BJ (cell line): ENCODE measurements around the gene TAP2. TPM values are rescaled to one million over a fixed set of nuclear protein-coding genes. Genes with fewer than 3 reads are reported as not detected.

Experiments used
- CTCF ChIA-PET: fragments of 350-600 bp; formaldehyde crosslinking; extraction: SDS; loops from one replicate; lab custom pipeline; 2021; ENCODE audit warnings: antibody characterized with exemption, inconsistent platforms; lab: Yijun Ruan, JAX
- POLR2A ChIA-PET: fragments of 300-600 bp; sonication (Branson Sonifier 250); formaldehyde crosslinking; extraction: SDS; loops from one replicate; lab custom pipeline; 2021; ENCODE audit warnings: antibody characterized with exemption; lab: Charles Lee
- DNase-seq: peaks from one replicate; pipeline ENCODE4 v3.0.0-alpha.2; 2011; ENCODE audit warnings: low read depth
- H3K27me3 ChIP-seq: 2 replicates; pipeline ENCODE4 v1.6.0; 2011; ENCODE audit warnings: low read length; ENCODE audit not compliant: control insufficient read depth, insufficient read depth
- H3K36me3 ChIP-seq: 2 replicates; pipeline ENCODE4 v1.5.1; 2011; ENCODE audit warnings: low read length; ENCODE audit not compliant: control insufficient read depth, insufficient read depth
- H3K4me3 ChIP-seq: 2 replicates; pipeline ENCODE4 v1.5.1; 2011; ENCODE audit warnings: low read depth, mild to moderate bottlenecking, control low read depth, low read length
- polyA plus RNA-seq: library from polyadenylated mRNA; depleted of rRNA; stranded (reverse); fragments of >200 nt; gene quantifications from 2 replicates; pipeline ENCODE4 v1.2.3, GENCODE V29; 2011
- TF ChIP-seq, protein P1 (sequence below): IDR thresholded peaks from 2 replicates; pipeline ENCODE4 v1.5.1; 2011; ENCODE audit warnings: low read depth, mild to moderate bottlenecking, control low read depth, inconsistent platforms, low read length, moderate library complexity; ENCODE audit not compliant: insufficient read depth

Gene TAP2
- polyA plus RNA-seq, 1 experiment, result 25.4 TPM

DNA sequence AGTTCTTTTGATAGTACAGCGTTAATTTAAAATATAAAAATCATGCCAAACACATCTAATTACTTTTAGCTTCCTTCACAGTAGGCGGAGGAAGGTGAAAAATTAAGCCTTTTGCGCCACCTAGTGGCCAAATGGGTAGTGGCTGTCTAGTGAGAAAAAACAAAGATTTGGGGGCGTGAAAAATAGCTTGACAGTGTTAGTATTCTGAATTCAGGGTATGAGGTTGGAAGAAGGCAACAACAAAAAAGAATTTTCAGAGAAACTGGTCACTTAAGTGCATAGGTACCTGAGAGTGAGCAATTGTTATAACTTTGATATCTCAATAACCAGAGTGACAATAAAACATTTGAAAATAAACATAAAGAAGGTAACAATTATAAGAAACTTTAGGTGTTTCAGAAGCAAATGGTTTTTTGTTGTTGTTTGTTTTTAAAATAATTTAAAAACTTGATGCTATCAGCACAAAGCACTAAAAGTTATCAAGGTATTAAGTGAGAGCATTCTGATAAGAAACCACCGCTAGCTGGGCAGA, 29.8 kb upstream of the TAP2 start:
- TF ChIP-seq, protein P1, sequence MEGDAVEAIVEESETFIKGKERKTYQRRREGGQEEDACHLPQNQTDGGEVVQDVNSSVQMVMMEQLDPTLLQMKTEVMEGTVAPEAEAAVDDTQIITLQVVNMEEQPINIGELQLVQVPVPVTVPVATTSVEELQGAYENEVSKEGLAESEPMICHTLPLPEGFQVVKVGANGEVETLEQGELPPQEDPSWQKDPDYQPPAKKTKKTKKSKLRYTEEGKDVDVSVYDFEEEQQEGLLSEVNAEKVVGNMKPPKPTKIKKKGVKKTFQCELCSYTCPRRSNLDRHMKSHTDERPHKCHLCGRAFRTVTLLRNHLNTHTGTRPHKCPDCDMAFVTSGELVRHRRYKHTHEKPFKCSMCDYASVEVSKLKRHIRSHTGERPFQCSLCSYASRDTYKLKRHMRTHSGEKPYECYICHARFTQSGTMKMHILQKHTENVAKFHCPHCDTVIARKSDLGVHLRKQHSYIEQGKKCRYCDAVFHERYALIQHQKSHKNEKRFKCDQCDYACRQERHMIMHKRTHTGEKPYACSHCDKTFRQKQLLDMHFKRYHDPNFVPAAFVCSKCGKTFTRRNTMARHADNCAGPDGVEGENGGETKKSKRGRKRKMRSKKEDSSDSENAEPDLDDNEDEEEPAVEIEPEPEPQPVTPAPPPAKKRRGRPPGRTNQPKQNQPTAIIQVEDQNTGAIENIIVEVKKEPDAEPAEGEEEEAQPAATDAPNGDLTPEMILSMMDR, result peak; percentile 87
- POLR2A ChIA-PET, result interaction anchor here (1.0 kb wide), 1 partner anchor 30 kb away, joined by 4 read pairs; the partner anchor contains the start of gene TAP2
- CTCF ChIA-PET, result interaction anchor here (0.6 to 5.7 kb wide), 40 partner anchors 9 to 751 kb away, joined by 3 to 110 read pairs (median 4); partner anchors contain the start of genes HLA-DMA, PSMB8, PSMB9 and TAP1
- H3K27me3 ChIP-seq, result peaks cover 6% of the 10 kb centered on the region
- H3K4me3 ChIP-seq, result no peak overlapping the region
- DNase-seq, result no peak
- no peaks in the 10 kb centered on the region for H3K36me3 ChIP-seq

DNA sequence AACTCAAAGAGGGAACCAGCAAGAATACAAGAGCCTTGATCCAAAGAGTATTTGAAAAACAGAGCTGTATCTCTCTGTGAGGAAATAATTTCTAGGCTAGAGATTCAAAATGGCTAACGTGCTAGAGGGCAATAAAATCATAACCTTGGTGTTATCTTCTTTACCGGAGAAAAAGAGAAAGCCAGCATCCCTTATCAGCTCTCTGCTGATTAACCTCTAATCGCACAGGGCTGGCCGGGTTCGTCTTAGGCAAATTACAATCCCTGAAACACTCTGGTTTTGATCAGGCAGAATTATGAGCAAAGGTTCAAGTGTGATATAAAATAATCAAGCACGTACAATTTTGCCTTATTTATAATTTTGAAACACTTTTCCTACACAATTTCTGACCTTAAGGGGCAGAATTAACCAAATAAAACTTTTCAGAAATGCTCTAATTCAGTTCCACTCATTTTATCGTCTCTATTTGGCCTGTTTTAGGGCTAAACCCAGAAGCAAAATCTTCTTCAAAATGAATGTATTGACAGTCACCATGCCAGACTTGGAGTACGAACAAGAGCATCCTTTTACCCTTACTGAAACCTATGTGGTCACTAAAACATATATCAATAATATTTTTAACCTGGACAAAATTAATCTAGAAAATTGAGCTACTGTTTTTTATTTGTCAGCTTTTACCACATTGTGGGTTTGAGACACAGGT, 29.2 kb upstream of the TAP2 start:
- ChIA-PET CTCF (interaction anchor here (0.6 to 5.7 kb wide), 40 partner anchors 8 to 750 kb away, joined by 3 to 110 read pairs (median 4); partner anchors contain the start of genes HLA-DMA, PSMB8, PSMB9 and TAP1), POLR2A (interaction anchor here (1.0 kb wide), 1 partner anchor 29 kb away, joined by 4 read pairs; the partner anchor contains the start of gene TAP2)

DNA sequence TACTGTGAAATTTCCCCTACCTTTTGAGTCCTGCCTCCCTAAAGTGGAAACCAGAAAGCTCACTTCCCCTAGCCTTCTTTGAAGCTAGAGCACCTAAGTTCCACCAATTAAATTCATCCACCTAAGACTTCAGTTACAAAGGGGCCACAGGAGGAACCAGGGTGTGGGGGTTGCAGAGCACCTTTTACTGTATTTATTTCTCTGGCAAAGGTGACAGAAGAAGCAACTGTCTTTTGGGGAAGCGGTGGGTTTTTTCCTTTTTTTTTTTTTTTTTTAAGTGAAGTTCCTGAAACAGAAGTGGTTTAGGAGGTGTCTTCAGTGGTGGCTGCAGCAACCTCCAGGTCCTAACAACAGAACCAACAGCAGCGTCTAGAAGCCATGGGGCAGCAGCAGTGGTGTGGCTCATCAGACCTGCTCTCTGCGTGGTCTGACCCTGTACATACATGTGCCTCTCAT, 28.5 kb upstream of the TAP2 start:
- ChIA-PET POLR2A (no interaction called here), CTCF (interaction anchor here (1.3 to 5.7 kb wide), 9 partner anchors 12 to 453 kb away, joined by 3 to 110 read pairs (median 15); partner anchors contain the start of genes PSMB8, PSMB9, TAP1 and TAP2)
- no peaks in the 10 kb centered on the region for H3K36me3 ChIP-seq
- TF ChIP-seq, protein P1, result no peak
- H3K27me3 ChIP-seq, result peaks cover 6% of the 10 kb centered on the region
- no peak overlapping the region for H3K4me3 ChIP-seq
- no peak for DNase-seq

More for the DNA sequence above, 29.2 kb upstream of the TAP2 start:
- no peak for DNase-seq
- Histone ChIP-seq H3K36me3 (no peaks in the 10 kb centered on the region), H3K4me3 (no peak overlapping the region), H3K27me3 (peaks cover 6% of the 10 kb centered on the region)
- TF ChIP-seq, protein P1, result no peak

DNA sequence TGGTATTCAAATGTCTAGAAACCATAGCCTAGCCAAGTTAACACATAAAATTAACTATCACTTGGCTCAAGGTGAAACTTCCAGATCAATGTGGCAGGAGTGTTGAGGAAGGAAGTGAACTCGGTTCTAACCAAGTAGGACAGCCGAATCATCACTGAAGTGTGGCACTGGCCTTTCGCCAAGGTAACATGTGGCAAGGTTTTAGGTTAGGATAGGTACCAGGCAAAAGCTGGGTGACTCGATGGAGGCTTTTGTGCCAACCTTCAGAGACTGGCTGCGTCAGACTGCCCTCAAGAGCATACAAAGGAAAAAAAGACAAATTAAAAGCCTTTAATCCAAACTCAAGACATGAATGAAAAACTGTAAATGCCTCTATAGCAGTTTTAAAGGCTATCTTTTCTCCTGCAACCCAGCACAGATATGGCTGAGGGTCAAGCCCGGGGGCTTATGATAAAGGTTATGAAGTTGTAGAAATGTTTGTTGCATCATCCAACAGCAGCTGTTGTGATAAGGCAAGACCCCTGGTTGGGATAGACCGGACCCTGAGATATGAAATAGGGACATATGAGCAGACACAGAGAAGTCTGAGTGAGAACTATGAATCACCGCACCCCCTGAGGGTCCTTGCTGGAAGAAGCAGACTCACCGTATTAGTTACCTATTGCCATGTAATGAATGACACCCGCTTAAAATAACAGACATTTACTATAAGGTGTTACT, 27.3 kb upstream of the TAP2 start:
- no peak for DNase-seq
- POLR2A ChIA-PET, result no interaction called here
- no peaks in the 10 kb centered on the region for H3K36me3 ChIP-seq
- peaks cover 6% of the 10 kb centered on the region for H3K27me3 ChIP-seq
- TF ChIP-seq, protein P1, result no peak
- CTCF ChIA-PET, result no interaction called here
- no peak overlapping the region for H3K4me3 ChIP-seq
